HCT116 (cell line): ENCODE data around the gene RIT2. TPM values are rescaled to one million over a fixed set of nuclear protein-coding genes. Genes with fewer than 3 reads are reported as not detected.

Experiments
- ATAC-seq: fragments of 200-7000 bp; cut with Tn5 transposase; 2 replicates; pipeline ENCODE4 v1.9.1; 2020; ENCODE audit warnings: mild to moderate bottlenecking, moderate library complexity
- BruUV-seq: library from RNA; stranded (reverse); fragments of 400-500 nt; replicated peaks from 2 replicates; lab custom pipeline; 2021; lab: Mats Ljungman, UMichigan
- CTCF ChIA-PET: fragments of 300-600 bp; sonication (Branson Sonifier 250); formaldehyde crosslinking; loops from one replicate; lab custom pipeline; 2021; ENCODE audit warnings: antibody characterized with exemption; lab: Charles Lee
- POLR2A ChIA-PET: fragments of 300-600, 350-600 bp; sonication (Branson Sonifier 250); formaldehyde crosslinking; loops from one replicate; lab custom pipeline; 2021; ENCODE audit warnings: antibody characterized with exemption; lab: Charles Lee
- RAD21 ChIA-PET, 2 experiments: fragments of 300-600 bp; sonication (Branson Sonifier 250); formaldehyde crosslinking; loops; one replicate each; lab custom pipeline; 2023; ENCODE audit warnings: low total read pairs in 2 of 2; ENCODE audit not compliant: uncharacterized antibody in 2 of 2, unreplicated experiment in 2 of 2, low non-redundant PET in 1 of 2; lab: Charles Lee
- DNase-seq: peaks from one replicate; pipeline ENCODE4 v3.0.0-alpha.2; 2010; ENCODE audit warnings: low read depth, low spot score
- H2AFZ ChIP-seq: fragments of 200-600 bp; shearing (Covaris generic), sonication (generic); 2 replicates; pipeline ENCODE4 v1.6.1; 2017; ENCODE audit warnings: low read depth, mixed run types, mixed read lengths, antibody characterized with exemption, low read length; ENCODE audit not compliant: poor library complexity, severe bottlenecking
- H3K27ac ChIP-seq: 2 replicates; pipeline ENCODE4 v1.5.1; 2012; ENCODE audit warnings: low read depth, low read length
- H3K27me3 ChIP-seq: fragments of 200-600 bp; sonication (generic); 2 replicates; pipeline ENCODE4 v1.6.1; 2016; ENCODE audit warnings: mixed run types, low read length, mixed read lengths; ENCODE audit not compliant: insufficient read depth
- H3K36me3 ChIP-seq, 2 experiments: fragments of 200-500 bp in 1 of 2; fragments of 200-600 bp in 1 of 2; sonication (Bioruptor generic) in 1 of 2; sonication (generic) in 1 of 2; 2 replicates each; pipeline versions ENCODE4 v1.5.1 to v1.6.1; 2014 to 2016; ENCODE audit warnings: low read length in 2 of 2, inconsistent platforms in 1 of 2, mixed read lengths in 1 of 2, mixed run types in 1 of 2; ENCODE audit not compliant: insufficient read depth in 2 of 2, control insufficient read depth in 1 of 2
- H3K4me1 ChIP-seq, 2 experiments: fragments of 200-600 bp in 1 of 2; sonication (generic) in 1 of 2; 2 replicates each; pipeline versions ENCODE4 v1.5.1 to v1.6.1; 2012 to 2017; ENCODE audit warnings: low read length in 2 of 2, inconsistent platforms in 1 of 2, mild to moderate bottlenecking in 1 of 2, mixed read lengths in 1 of 2, mixed run types in 1 of 2, moderate library complexity in 1 of 2; ENCODE audit not compliant: insufficient read depth in 2 of 2, control insufficient read depth in 1 of 2
- H3K4me2 ChIP-seq: fragments of 200-600 bp; sonication (generic); 2 replicates; pipeline ENCODE4 v1.6.1; 2017; ENCODE audit warnings: mixed run types, low read length, mixed read lengths
- H3K4me3 ChIP-seq, 2 experiments: fragments of 200-600 bp in 1 of 2; sonication (generic) in 1 of 2; replicated peaks in 1 of 2; 2 replicates each; pipeline ENCODE4 v1.5.1; 2011 to 2016; ENCODE audit warnings: low read length in 2 of 2, control low read depth in 1 of 2, low read depth in 1 of 2, mild to moderate bottlenecking in 1 of 2, mixed read lengths in 1 of 2, mixed run types in 1 of 2
- H3K79me2 ChIP-seq: fragments of 200-600 bp; sonication (generic); 2 replicates; pipeline ENCODE4 v1.6.1; 2017; ENCODE audit warnings: mild to moderate bottlenecking, mixed run types, low read length, moderate library complexity, mixed read lengths; ENCODE audit not compliant: insufficient read depth
- H3K9ac ChIP-seq: fragments of 200-600 bp; sonication (generic); 2 replicates; pipeline ENCODE4 v1.6.1; 2016; ENCODE audit warnings: low read length, mixed read lengths
- H3K9me2 ChIP-seq: fragments of 200-600 bp; sonication (generic), shearing (Covaris generic); 2 replicates; pipeline ENCODE4 v1.6.1; 2017; ENCODE audit warnings: mixed run types, mild to moderate bottlenecking, moderate library complexity; ENCODE audit not compliant: insufficient read depth
- H3K9me3 ChIP-seq, 2 experiments: fragments of 200-500 bp in 1 of 2; fragments of 200-600 bp in 1 of 2; sonication (Bioruptor generic) in 1 of 2; sonication (generic) in 1 of 2; 2 replicates each; pipeline ENCODE4 v1.6.1; 2014 to 2017; ENCODE audit warnings: low read length in 2 of 2, mixed read lengths in 2 of 2, inconsistent platforms in 1 of 2, low read depth in 1 of 2, mild to moderate bottlenecking in 1 of 2, mixed run types in 1 of 2, moderate library complexity in 1 of 2; ENCODE audit not compliant: control insufficient read depth in 1 of 2, insufficient read depth in 1 of 2
- H4K20me1 ChIP-seq: fragments of 200-600 bp; sonication (generic), shearing (Covaris generic); 2 replicates; pipeline ENCODE4 v1.6.1; 2017; ENCODE audit warnings: mixed run types, mild to moderate bottlenecking, moderate library complexity; ENCODE audit not compliant: insufficient read depth
- CEBPB ChIP-seq: IDR thresholded peaks from 2 replicates; pipeline ENCODE4 v1.6.1; 2012; ENCODE audit warnings: low read depth
- CTCF ChIP-seq, 3 experiments: fragments of 200-600 bp in 1 of 3; sonication (generic) in 1 of 3; IDR thresholded peaks in 2 of 3; conservative IDR thresholded peaks in 1 of 3; 2 replicates each; pipeline ENCODE4 v1.5.1; 2012 to 2017; ENCODE audit warnings: low read depth in 2 of 3, low read length in 2 of 3, antibody characterized with exemption in 1 of 3, borderline replicate concordance in 1 of 3, control low read depth in 1 of 3, mild to moderate bottlenecking in 1 of 3, mixed read lengths in 1 of 3, mixed run types in 1 of 3, moderate library complexity in 1 of 3; ENCODE audit not compliant: insufficient read depth in 1 of 3
- EGR1 ChIP-seq: IDR thresholded peaks from 2 replicates; pipeline ENCODE4 v1.6.1; 2012; ENCODE audit warnings: low read depth
- ELF1 ChIP-seq: IDR thresholded peaks from 2 replicates; pipeline ENCODE4 v1.6.1; 2012; ENCODE audit warnings: low read depth, borderline replicate concordance
- EZH2 ChIP-seq: fragments of 200-600 bp; sonication (generic); IDR thresholded peaks from 2 replicates; pipeline ENCODE4 v1.6.1; 2017; ENCODE audit warnings: antibody characterized with exemption, mixed run types
- EZH2phosphoT487 ChIP-seq: fragments of 200-600 bp; IDR thresholded peaks from 2 replicates; pipeline ENCODE4 v1.6.1; 2018; ENCODE audit warnings: antibody characterized with exemption, borderline replicate concordance
- JUND ChIP-seq: IDR thresholded peaks from 2 replicates; pipeline ENCODE4 v1.6.1; 2012
- MAX ChIP-seq: IDR thresholded peaks from 2 replicates; pipeline ENCODE4 v1.6.1; 2012
- POLR2AphosphoS5 ChIP-seq: IDR thresholded peaks from 2 replicates; pipeline ENCODE4 v1.6.1; 2011; ENCODE audit warnings: mild to moderate bottlenecking, low read depth, low read length, moderate library complexity
- REST ChIP-seq: IDR thresholded peaks from 2 replicates; pipeline ENCODE4 v1.6.1; 2012; ENCODE audit warnings: low read depth
- SIN3A ChIP-seq: IDR thresholded peaks from 2 replicates; pipeline ENCODE4 v1.6.1; 2012; ENCODE audit warnings: low read depth
- SP1 ChIP-seq: IDR thresholded peaks from 2 replicates; pipeline ENCODE4 v1.6.1; 2012; ENCODE audit warnings: low read depth
- SRF ChIP-seq: IDR thresholded peaks from 2 replicates; pipeline ENCODE4 v1.6.1; 2012; ENCODE audit warnings: low read depth
- YY1 ChIP-seq: IDR thresholded peaks from 2 replicates; pipeline ENCODE4 v1.6.1; 2011; ENCODE audit warnings: low read length, low read depth, moderate library complexity, mild to moderate bottlenecking; ENCODE audit not compliant: insufficient replicate concordance; ENCODE audit errors: extremely low read depth
- ZFX ChIP-seq: fragments of 450-650 bp; IDR thresholded peaks from 2 replicates; pipeline ENCODE4 v1.6.1; 2017
- intact Hi-C: fragments of 100-400 bp; cut with micrococcal nuclease; formaldehyde crosslinking; loops from 2 replicates; pipeline ENCODE4 v1.10.0; 2022
- total RNA-seq: library from RNA; stranded (reverse); gene quantifications from one replicate; pipeline ENCODE4 v1.2.1, GENCODE V29; 2021; ENCODE audit not compliant: unreplicated experiment

Gene RIT2
- total RNA-seq, 1 experiment from 2014 or later = not detected

DNA sequence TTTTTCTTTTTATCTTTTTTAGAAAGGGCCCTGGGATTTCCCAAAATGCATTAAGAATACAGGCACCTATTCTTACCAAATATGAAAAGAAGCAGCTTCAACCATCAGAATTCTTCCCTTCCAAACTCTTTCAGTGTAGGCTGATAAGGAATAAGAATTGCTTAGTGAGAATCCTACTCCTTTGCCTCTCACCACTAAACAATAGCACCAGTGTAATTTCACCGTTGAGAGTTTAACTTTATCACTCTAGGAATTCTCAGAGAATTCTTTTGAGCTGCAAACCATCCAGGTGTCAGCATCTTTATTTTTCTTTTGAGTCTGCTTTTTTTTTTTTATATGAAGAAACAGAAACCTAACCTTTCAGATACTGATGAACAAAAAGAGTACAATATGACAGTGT lies 194.9 kb downstream of the RIT2 start:
- intact Hi-C loops = no loop called here
- Histone ChIP-seq H3K9me2 (no peaks in the 10 kb centered on the region), H3K27me3 (no peaks in the 10 kb centered on the region), H3K9ac (no peak overlapping the region), H3K4me3 (no peak overlapping the region), H3K79me2 (no peaks in the 10 kb centered on the region), H3K9me3 (peaks cover 11 to 26% of the 10 kb centered on the region in 2 experiments; a peak in 3 of 4 replicates), H2AFZ (no peak overlapping the region), H4K20me1 (no peaks in the 10 kb centered on the region), H3K4me1 (no peaks in the 10 kb centered on the region), H3K27ac (no peak overlapping the region), H3K36me3 (no peaks in the 10 kb centered on the region), H3K4me2 (no peak overlapping the region)
- TF ChIP-seq ZFX = no peak
- no peak for TF ChIP-seq YY1
- TF ChIP-seq EZH2 = no peak
- POLR2A ChIA-PET = no interaction called here
- RAD21 ChIA-PET = no interaction called here
- no TSS peak for BruUV-seq
- CTCF ChIA-PET = no interaction called here
- DNase-seq = no peak
- ATAC-seq = no peak

DNA sequence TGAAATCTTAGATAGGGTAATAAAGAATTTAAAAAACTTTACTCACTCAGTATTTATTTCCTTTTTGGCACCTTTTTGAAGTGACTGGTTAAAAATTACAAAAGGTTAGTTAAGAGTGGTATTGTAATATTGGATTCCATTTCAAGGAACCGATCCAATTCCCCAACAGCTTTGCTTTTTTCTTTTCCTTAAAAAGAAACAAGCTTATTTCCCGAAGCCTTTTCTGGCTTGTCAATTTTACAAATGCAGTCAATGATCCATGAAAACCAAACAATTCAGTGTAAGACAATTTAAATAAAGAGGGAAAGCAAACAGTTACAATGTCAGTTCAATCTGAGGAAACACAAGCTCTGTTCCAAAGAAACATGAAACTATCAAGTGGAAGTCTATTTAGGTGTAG lies 200.2 kb downstream of the RIT2 start:
- H3K27ac ChIP-seq = no peak overlapping the region
- intact Hi-C loops = no loop called here
- H3K27me3 ChIP-seq = no peaks in the 10 kb centered on the region
- TF ChIP-seq REST (no peak), CTCF (IDR thresholded peaks at IDR 0.05 in 2 of 3, conservative IDR thresholded peaks at IDR 0.05 in 1 of 3; ENCODE audit: borderline replicate concordance in 1 of 3, insufficient read depth in 1 of 3, low read depth in 2 of 3, low read length in 2 of 3) (no peak), POLR2AphosphoS5 (no peak), SRF (no peak), EZH2phosphoT487 (no peak), JUND (no peak), EGR1 (no peak), MAX (no peak), CEBPB (no peak), SP1 (no peak), ELF1 (no peak), SIN3A (no peak)
- DNase-seq = no peak
- no peaks in the 10 kb centered on the region for H3K9me2 ChIP-seq
- H3K4me1 ChIP-seq = no peaks in the 10 kb centered on the region
- BruUV-seq = no TSS peak
- no peak for ATAC-seq
- ChIA-PET POLR2A (no interaction called here), CTCF (no interaction called here), RAD21 (no interaction called here)
- H2AFZ ChIP-seq = no peak overlapping the region
- H3K36me3 ChIP-seq = no peaks in the 10 kb centered on the region
- H3K9ac ChIP-seq = no peak overlapping the region
- H4K20me1 ChIP-seq = no peaks in the 10 kb centered on the region
- H3K4me3 ChIP-seq = no peak overlapping the region
- H3K9me3 ChIP-seq = peaks cover 4 to 24% of the 10 kb centered on the region in 2 experiments; a peak in 2 of 4 replicates
- H3K4me2 ChIP-seq = no peak overlapping the region
- no peaks in the 10 kb centered on the region for H3K79me2 ChIP-seq
